OCI-LY1 (cell line): ENCODE results near the gene ITPRID2.

Experiments used
- H2AFZ ChIP-seq: fragments of 200-600 bp; sonication (generic), shearing (Covaris generic); 2 replicates; pipeline ENCODE4 v1.6.0; 2014; ENCODE audit warnings: antibody characterized with exemption, mild to moderate bottlenecking, low read length
- H3F3A ChIP-seq: fragments of 200-600 bp; sonication (generic), shearing (Covaris generic); 2 replicates; pipeline ENCODE4 v1.6.0; 2014; ENCODE audit warnings: mild to moderate bottlenecking, antibody characterized with exemption, low read length, moderate library complexity; ENCODE audit not compliant: insufficient read depth
- H3K27ac ChIP-seq: fragments of 200-600 bp; sonication (generic); 2 replicates; pipeline ENCODE4 v1.5.1; 2014; ENCODE audit warnings: low read length, mixed run types, mild to moderate bottlenecking, low read depth; ENCODE audit not compliant: poor library complexity, severe bottlenecking
- H3K27me3 ChIP-seq: fragments of 200-600 bp; sonication (generic); 2 replicates; pipeline ENCODE4 v1.6.0; 2014; ENCODE audit warnings: antibody characterized with exemption, mild to moderate bottlenecking, low read length, moderate library complexity; ENCODE audit not compliant: insufficient read depth
- H3K36me3 ChIP-seq: fragments of 200-600 bp; sonication (generic); 2 replicates; pipeline ENCODE4 v1.6.1; 2014; ENCODE audit warnings: mild to moderate bottlenecking, antibody characterized with exemption, low read length, moderate library complexity, mixed read lengths; ENCODE audit not compliant: insufficient read depth
- H3K4me1 ChIP-seq: fragments of 200-600 bp; sonication (generic); 2 replicates; pipeline ENCODE4 v1.5.1; 2014; ENCODE audit warnings: mild to moderate bottlenecking, low read length, moderate library complexity; ENCODE audit not compliant: insufficient read depth, severe bottlenecking
- H3K4me2 ChIP-seq: fragments of 200-600 bp; sonication (generic), shearing (Covaris generic); 2 replicates; pipeline ENCODE4 v1.6.1; 2014; ENCODE audit warnings: low read length
- H3K4me3 ChIP-seq: fragments of 200-600 bp; sonication (generic); 2 replicates; pipeline ENCODE4 v1.5.1; 2014; ENCODE audit warnings: low read length, low read depth, mild to moderate bottlenecking, mixed read lengths; ENCODE audit not compliant: poor library complexity, severe bottlenecking
- H3K79me2 ChIP-seq: fragments of 200-600 bp; shearing (Covaris generic); 2 replicates; pipeline ENCODE4 v1.6.1; 2016; ENCODE audit warnings: mixed run types, low read length, mixed read lengths; ENCODE audit not compliant: insufficient read depth
- H3K9ac ChIP-seq: fragments of 200-600 bp; sonication (generic), shearing (Covaris generic); 2 replicates; pipeline ENCODE4 v1.6.1; 2014; ENCODE audit warnings: mild to moderate bottlenecking, low read length, mixed read lengths
- H3K9me2 ChIP-seq: fragments of 200-600 bp; sonication (generic), shearing (Covaris generic); 2 replicates; pipeline ENCODE4 v1.6.1; 2014; ENCODE audit warnings: low read depth, mild to moderate bottlenecking, low read length, mixed read lengths
- H3K9me3 ChIP-seq: fragments of 200-600 bp; shearing (Covaris generic); 2 replicates; pipeline ENCODE4 v1.6.1; 2014; ENCODE audit warnings: low read length, mixed read lengths
- H4K20me1 ChIP-seq: fragments of 200-600 bp; sonication (generic), shearing (Covaris generic); 2 replicates; pipeline ENCODE4 v1.6.0; 2016; ENCODE audit warnings: mild to moderate bottlenecking, low read length; ENCODE audit not compliant: insufficient read depth
- EZH2 ChIP-seq: fragments of 200-600 bp; sonication (generic), shearing (Covaris generic); IDR thresholded peaks from 2 replicates; pipeline ENCODE4 v1.8.0; 2017; ENCODE audit warnings: borderline replicate concordance, mixed run types, mild to moderate bottlenecking, antibody characterized with exemption, low read length, moderate library complexity, mixed read lengths
- TF ChIP-seq, protein P1 (sequence below): fragments of 200-600 bp; sonication (generic), shearing (Covaris generic); IDR thresholded peaks from 2 replicates; pipeline ENCODE4 v1.5.1; 2017; ENCODE audit warnings: mild to moderate bottlenecking, antibody characterized with exemption, low read length, moderate library complexity, mixed read lengths

Gene ITPRID2

GRCh38 chr2:181937473-181937872 is 45.9 kb downstream of the ITPRID2 start:
- no peak overlapping the region for H3K9ac ChIP-seq
- no peak overlapping the region for H3K4me3 ChIP-seq
- no peaks in the 10 kb centered on the region for H3K9me2 ChIP-seq
- H2AFZ ChIP-seq: no peak overlapping the region
- H4K20me1 ChIP-seq: no peaks in the 10 kb centered on the region
- no peaks in the 10 kb centered on the region for H3F3A ChIP-seq
- no peak overlapping the region for H3K27ac ChIP-seq
- H3K27me3 ChIP-seq: no peaks in the 10 kb centered on the region
- H3K79me2 ChIP-seq: no peaks in the 10 kb centered on the region
- H3K9me3 ChIP-seq: no peaks in the 10 kb centered on the region
- H3K4me1 ChIP-seq: no peaks in the 10 kb centered on the region
- no peak overlapping the region for H3K4me2 ChIP-seq
- H3K36me3 ChIP-seq: no peaks in the 10 kb centered on the region
- TF ChIP-seq, protein P1, sequence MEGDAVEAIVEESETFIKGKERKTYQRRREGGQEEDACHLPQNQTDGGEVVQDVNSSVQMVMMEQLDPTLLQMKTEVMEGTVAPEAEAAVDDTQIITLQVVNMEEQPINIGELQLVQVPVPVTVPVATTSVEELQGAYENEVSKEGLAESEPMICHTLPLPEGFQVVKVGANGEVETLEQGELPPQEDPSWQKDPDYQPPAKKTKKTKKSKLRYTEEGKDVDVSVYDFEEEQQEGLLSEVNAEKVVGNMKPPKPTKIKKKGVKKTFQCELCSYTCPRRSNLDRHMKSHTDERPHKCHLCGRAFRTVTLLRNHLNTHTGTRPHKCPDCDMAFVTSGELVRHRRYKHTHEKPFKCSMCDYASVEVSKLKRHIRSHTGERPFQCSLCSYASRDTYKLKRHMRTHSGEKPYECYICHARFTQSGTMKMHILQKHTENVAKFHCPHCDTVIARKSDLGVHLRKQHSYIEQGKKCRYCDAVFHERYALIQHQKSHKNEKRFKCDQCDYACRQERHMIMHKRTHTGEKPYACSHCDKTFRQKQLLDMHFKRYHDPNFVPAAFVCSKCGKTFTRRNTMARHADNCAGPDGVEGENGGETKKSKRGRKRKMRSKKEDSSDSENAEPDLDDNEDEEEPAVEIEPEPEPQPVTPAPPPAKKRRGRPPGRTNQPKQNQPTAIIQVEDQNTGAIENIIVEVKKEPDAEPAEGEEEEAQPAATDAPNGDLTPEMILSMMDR: no peak
- TF ChIP-seq EZH2: no peak

GRCh38 chr2:181943411-181944124 is 52.0 kb downstream of the ITPRID2 start:
- Histone ChIP-seq H3K27me3 (no peaks in the 10 kb centered on the region), H3K4me2 (no peak overlapping the region), H3K9me2 (no peaks in the 10 kb centered on the region), H3K27ac (no peak overlapping the region), H3K4me1 (no peaks in the 10 kb centered on the region), H3K9ac (no peak overlapping the region), H3F3A (no peaks in the 10 kb centered on the region), H3K4me3 (no peak overlapping the region), H3K79me2 (no peaks in the 10 kb centered on the region), H4K20me1 (no peaks in the 10 kb centered on the region), H2AFZ (no peak overlapping the region), H3K9me3 (no peaks in the 10 kb centered on the region), H3K36me3 (no peaks in the 10 kb centered on the region)
- TF ChIP-seq, protein P1: no peak
- no peak for TF ChIP-seq EZH2

DNA sequence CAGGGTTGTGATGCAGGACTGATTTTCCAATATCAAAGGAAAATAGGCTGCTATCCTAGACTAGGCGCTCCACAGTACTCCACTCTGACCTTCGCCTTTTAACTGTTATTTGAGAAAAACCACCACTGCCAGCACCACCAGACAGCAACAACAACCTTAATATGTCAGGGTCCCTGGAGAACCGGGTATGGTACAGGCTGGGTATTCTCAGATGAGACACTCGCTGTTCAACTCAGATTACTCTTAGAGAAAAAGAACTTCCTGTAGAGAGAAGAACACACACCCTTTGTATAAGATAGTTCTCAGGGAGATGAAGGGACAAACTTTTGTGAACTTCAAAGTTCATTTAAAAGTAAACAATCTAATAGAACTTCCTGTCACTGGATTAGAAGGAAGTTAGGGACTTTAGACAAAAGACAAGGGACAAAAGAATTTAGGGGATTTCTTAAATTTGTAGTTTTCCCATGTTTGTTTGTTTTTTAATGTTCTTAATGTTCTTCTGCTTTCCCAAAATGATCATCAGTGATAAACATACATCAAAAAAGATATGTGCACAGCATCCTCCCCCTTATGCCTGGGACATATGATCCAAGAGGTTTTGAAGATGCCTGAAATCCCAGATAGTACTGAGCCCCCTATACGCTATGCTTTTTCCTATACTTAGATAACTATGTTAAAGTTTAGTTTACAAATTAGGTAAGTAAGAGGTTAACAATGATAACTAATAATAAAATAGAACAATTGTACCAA is 52.8 kb downstream of the ITPRID2 start:
- no peaks in the 10 kb centered on the region for H3K9me3 ChIP-seq
- no peak overlapping the region for H3K4me2 ChIP-seq
- H2AFZ ChIP-seq: no peak overlapping the region

More for the DNA sequence above, 52.8 kb downstream of the ITPRID2 start:
- Histone ChIP-seq H3K4me1 (no peaks in the 10 kb centered on the region), H3K27ac (no peak overlapping the region), H3K79me2 (no peaks in the 10 kb centered on the region), H3K4me3 (no peak overlapping the region), H3K9me2 (no peaks in the 10 kb centered on the region), H3F3A (no peaks in the 10 kb centered on the region), H3K27me3 (no peaks in the 10 kb centered on the region), H3K36me3 (no peaks in the 10 kb centered on the region), H4K20me1 (no peaks in the 10 kb centered on the region), H3K9ac (no peak overlapping the region)
- no peak for TF ChIP-seq EZH2
- TF ChIP-seq, protein P1: no peak
